H9 (cell line): Measurements from ENCODE around the gene EPB41L5. TPM values are rescaled to one million over a fixed set of nuclear protein-coding genes. Genes with fewer than 3 reads are reported as not detected.

Experiments used
- DNase-seq: peaks from one replicate; pipeline ENCODE4 v3.0.0-alpha.2; 2017
- H2AFZ ChIP-seq: one replicate; pipeline ENCODE4 v1.6.1; 2013; ENCODE audit warnings: mild to moderate bottlenecking, low read length, control low read depth, moderate library complexity
- H2AK5ac ChIP-seq: 2 replicates; pipeline ENCODE4 v1.6.1; 2013; ENCODE audit warnings: low read length, control low read depth, mixed read lengths; ENCODE audit not compliant: insufficient read length
- H2BK120ac ChIP-seq: one replicate; pipeline ENCODE4 v1.6.1; 2013; ENCODE audit warnings: low read depth, mild to moderate bottlenecking, low read length, control low read depth, inconsistent platforms; ENCODE audit not compliant: poor library complexity, severe bottlenecking
- H2BK12ac ChIP-seq: 2 replicates; pipeline ENCODE4 v1.6.1; 2013; ENCODE audit warnings: low read length, control low read depth, mixed read lengths, low read depth; ENCODE audit not compliant: insufficient read length
- H2BK15ac ChIP-seq: 2 replicates; pipeline ENCODE4 v1.6.1; 2013; ENCODE audit warnings: low read depth, low read length, control low read depth
- H2BK20ac ChIP-seq: one replicate; pipeline ENCODE4 v1.6.1; 2013; ENCODE audit warnings: low read depth, mild to moderate bottlenecking, low read length, control low read depth, inconsistent platforms; ENCODE audit not compliant: poor library complexity, severe bottlenecking
- H2BK5ac ChIP-seq: 2 replicates; pipeline ENCODE4 v1.6.1; 2013; ENCODE audit warnings: low read length, control low read depth, mixed read lengths; ENCODE audit not compliant: insufficient read length
- H3K14ac ChIP-seq: 2 replicates; pipeline ENCODE4 v1.6.1; 2013; ENCODE audit warnings: low read length, control low read depth; ENCODE audit not compliant: insufficient read depth
- H3K18ac ChIP-seq: 2 replicates; pipeline ENCODE4 v1.6.1; 2013; ENCODE audit warnings: low read depth, mild to moderate bottlenecking, mixed read lengths, low read length, control low read depth; ENCODE audit not compliant: insufficient read length
- H3K23ac ChIP-seq: 2 replicates; pipeline ENCODE4 v1.6.1; 2013; ENCODE audit warnings: low read length, control low read depth, mixed read lengths, low read depth; ENCODE audit not compliant: insufficient read length
- H3K23me2 ChIP-seq: 2 replicates; pipeline ENCODE4 v1.6.1; 2013; ENCODE audit warnings: low read depth, mild to moderate bottlenecking, mixed read lengths, low read length, control low read depth; ENCODE audit not compliant: insufficient read length, poor library complexity, severe bottlenecking
- H3K27ac ChIP-seq: 2 replicates; pipeline ENCODE4 v1.5.1; 2013; ENCODE audit warnings: low read length, control low read depth, mixed read lengths, low read depth; ENCODE audit not compliant: insufficient read length
- H3K27me3 ChIP-seq: 2 replicates; pipeline ENCODE4 v1.6.1; 2013; ENCODE audit warnings: low read length, control low read depth, inconsistent platforms; ENCODE audit not compliant: insufficient read depth
- H3K4ac ChIP-seq: 2 replicates; pipeline ENCODE4 v1.6.1; 2013; ENCODE audit warnings: low read depth, mild to moderate bottlenecking, control low read depth, inconsistent platforms, low read length, moderate library complexity
- H3K4me1 ChIP-seq: 2 replicates; pipeline ENCODE4 v1.6.1; 2013; ENCODE audit warnings: low read length, control low read depth, inconsistent platforms; ENCODE audit not compliant: insufficient read depth
- H3K4me2 ChIP-seq: 2 replicates; pipeline ENCODE4 v1.6.1; 2013; ENCODE audit warnings: low read length, control low read depth, mixed read lengths; ENCODE audit not compliant: insufficient read length, insufficient read depth
- H3K56ac ChIP-seq: 2 replicates; pipeline ENCODE4 v1.6.1; 2013; ENCODE audit warnings: low read depth, mild to moderate bottlenecking, mixed read lengths, low read length, control low read depth; ENCODE audit not compliant: insufficient read length
- H3K79me1 ChIP-seq: 2 replicates; pipeline ENCODE4 v1.6.1; 2013; ENCODE audit warnings: low read depth, mild to moderate bottlenecking, moderate library complexity, low read length, control low read depth, inconsistent platforms; ENCODE audit not compliant: insufficient read depth, poor library complexity, severe bottlenecking
- H3K79me2 ChIP-seq: 2 replicates; pipeline ENCODE4 v1.6.1; 2013; ENCODE audit warnings: low read length, control low read depth, inconsistent platforms; ENCODE audit not compliant: insufficient read depth
- H3K9ac ChIP-seq: 2 replicates; pipeline ENCODE4 v1.6.1; 2013; ENCODE audit warnings: low read length, control low read depth, mixed read lengths; ENCODE audit not compliant: insufficient read length; ENCODE audit errors: extremely low read depth
- H3K9me3 ChIP-seq: one replicate; pipeline ENCODE4 v1.6.1; 2013; ENCODE audit warnings: low read depth, low read length, inconsistent platforms; ENCODE audit not compliant: control insufficient read depth
- H3T11ph ChIP-seq: one replicate; pipeline ENCODE4 v1.6.1; 2013; ENCODE audit warnings: mild to moderate bottlenecking, low read length, control low read depth, inconsistent platforms
- H4K20me1 ChIP-seq: one replicate; pipeline ENCODE4 v1.6.1; 2013; ENCODE audit not compliant: control insufficient read depth, insufficient read length, insufficient read depth
- H4K5ac ChIP-seq: 2 replicates; pipeline ENCODE4 v1.6.1; 2013; ENCODE audit warnings: low read depth, mild to moderate bottlenecking, mixed read lengths, low read length, control low read depth; ENCODE audit not compliant: insufficient read length
- H4K8ac ChIP-seq: replicated peaks from 2 replicates; pipeline ENCODE4 v1.6.1; 2013; ENCODE audit warnings: low read length, control low read depth, mixed read lengths, low read depth; ENCODE audit not compliant: insufficient read length
- H4K91ac ChIP-seq: 2 replicates; pipeline ENCODE4 v1.6.1; 2013; ENCODE audit warnings: low read depth, mild to moderate bottlenecking, moderate library complexity, mixed read lengths, low read length, control low read depth; ENCODE audit not compliant: insufficient read length
- H3K27ac Mint-ChIP-seq, 3 experiments: 2 replicates in 2 of 3; 3 replicates in 1 of 3; pipeline ENCODE4 v1.8.0; 2020 to 2021; ENCODE audit warnings: mixed read lengths in 3 of 3, mild to moderate bottlenecking in 1 of 3, moderate library complexity in 1 of 3
- H3K27me3 Mint-ChIP-seq: 2 replicates; pipeline ENCODE4 v1.8.0; 2021; ENCODE audit warnings: low read depth, mild to moderate bottlenecking, moderate library complexity, mixed read lengths
- H3K36me3 Mint-ChIP-seq, 3 experiments: 2 replicates in 2 of 3; 3 replicates in 1 of 3; pipeline ENCODE4 v1.8.0; 2020 to 2021; ENCODE audit warnings: low read depth in 3 of 3, mixed read lengths in 3 of 3; ENCODE audit not compliant: insufficient read depth in 1 of 3
- H3K4me1 Mint-ChIP-seq, 2 experiments: 2 replicates each; pipeline ENCODE4 v1.8.0; 2020; ENCODE audit warnings: mixed read lengths in 2 of 2
- H3K4me3 Mint-ChIP-seq, 2 experiments: 2 replicates in 1 of 2; 3 replicates in 1 of 2; pipeline ENCODE4 v1.8.0; 2020 to 2021; ENCODE audit warnings: mild to moderate bottlenecking in 2 of 2, mixed read lengths in 2 of 2, moderate library complexity in 1 of 2
- H3K9me3 Mint-ChIP-seq, 2 experiments: 2 replicates in 1 of 2; 3 replicates in 1 of 2; pipeline ENCODE4 v1.8.0; 2020; ENCODE audit warnings: mild to moderate bottlenecking in 2 of 2, mixed read lengths in 2 of 2, moderate library complexity in 1 of 2
- CTCF ChIP-seq: fragments of 200-600 bp; sonication (generic); conservative IDR thresholded peaks from 3 replicates; pipeline ENCODE4 v1.8.0; 2021; ENCODE audit warnings: antibody characterized with exemption, mild to moderate bottlenecking
- WGBS: extraction: QIAGEN DNeasy Blood & Tissue Kit; methylation state at CpG from one replicate; pipeline ENCODE4 v1.1.7; 2013; ENCODE audit warnings: missing lambda C conversion rate, low lambda C conversion rate, mixed read lengths; ENCODE audit not compliant: insufficient read length; ENCODE audit errors: extremely low coverage; 5-methylcytosine and 5-hydroxymethylcytosine counted together
- total RNA-seq: library from RNA; stranded (reverse); gene quantifications from 2 replicates; pipeline ENCODE4 v1.2.1, GENCODE V29; 2021

EPB41L5 gene
- total RNA-seq, 1 experiment from 2014 or later = 40.4 TPM

GRCh38 chr2:120105360-120105759 lies 92.5 kb downstream of the EPB41L5 start:
- Histone ChIP-seq H3K9ac (no peak overlapping the region), H3K4me2 (no peak overlapping the region), H3K4me1 (no peaks in the 10 kb centered on the region), H3K18ac (no peak overlapping the region), H2BK15ac (no peak overlapping the region), H3K27me3 (no peaks in the 10 kb centered on the region), H2BK12ac (no peak overlapping the region), H3K23me2 (no peaks in the 10 kb centered on the region), H2BK120ac (no peak overlapping the region), H3K56ac (no peak overlapping the region), H3T11ph (no peak overlapping the region), H3K14ac (no peak overlapping the region), H4K91ac (no peak overlapping the region), H3K4ac (no peak overlapping the region), H4K5ac (no peak overlapping the region), H4K20me1 (no peaks in the 10 kb centered on the region), H4K8ac (no peak overlapping the region), H3K79me2 (no peaks in the 10 kb centered on the region), H2AK5ac (no peak overlapping the region), H3K23ac (no peak overlapping the region), H3K27ac (no peak overlapping the region), H3K79me1 (no peaks in the 10 kb centered on the region), H2AFZ (no peak overlapping the region), H3K9me3 (no peaks in the 10 kb centered on the region), H2BK5ac (no peak overlapping the region), H2BK20ac (no peak overlapping the region)
- no peak for DNase-seq
- Mint-ChIP-seq H3K27me3 (no peaks in the 10 kb centered on the region), H3K4me3 (no peak overlapping the region), H3K27ac (no peak overlapping the region), H3K9me3 (no peaks in the 10 kb centered on the region), H3K36me3 (peaks cover 0 to 18% (median 12%) of the 10 kb centered on the region in 3 experiments; a peak in 5 of 7 replicates), H3K4me1 (peaks cover 4% of the 10 kb centered on the region in 2 experiments; a peak in 3 of 4 replicates)
- no CpG with 5 or more reads among the region's 2 CpGs for WGBS
- no peak for TF ChIP-seq CTCF
